ENCODE data around the gene C2CD4D.
"Not testable (repeated sequence)": the region's sequence is repeated elsewhere in the genome, so short reads cannot be mapped to it uniquely, and the experiment has no call there.

The C2CD4D gene

GRCh38 chr1:151839457-151840403, at the start of gene C2CD4D:
C2CD4D (minus strand) TSS chr1:151839820; CDS start chr1:151838989, 831 bp downstream.
- peak in 1 of 2 experiments; percentile 19 for DNase-seq

- DNase-seq = peak in 1 of 2 experiments; percentile 3
Observed at GRCh38 chr1:151888972-151889570, 49.5 kb upstream of the C2CD4D start.

GRCh38 chr1:151887028-151887427, 47.4 kb upstream of the C2CD4D start:
- DNase-seq = no peak

- DNase-seq = no peak
Observed at GRCh38 chr1:151885479-151885878, 45.9 kb upstream of the C2CD4D start.

GRCh38 chr1:151884879-151885278, 45.3 kb upstream of the C2CD4D start:
- DNase-seq = not testable (repeated sequence)

- DNase-seq = not testable (repeated sequence)
Observed at GRCh38 chr1:151884445-151884844, 44.8 kb upstream of the C2CD4D start.

GRCh38 chr1:151883898-151884297, 44.3 kb upstream of the C2CD4D start:
- DNase-seq = not testable (repeated sequence)

- DNase-seq = not testable (repeated sequence)
Observed at GRCh38 chr1:151882918-151883317, 43.3 kb upstream of the C2CD4D start.

- DNase-seq = no peak
Observed at GRCh38 chr1:151882466-151882865, 42.8 kb upstream of the C2CD4D start.

- DNase-seq = peak; percentile 4 to 38
Observed at GRCh38 chr1:151881479-151881878, 41.9 kb upstream of the C2CD4D start.

GRCh38 chr1:151875419-151876097, 35.9 kb upstream of the C2CD4D start:
- DNase-seq = no peak

GRCh38 chr1:151872776-151873175, 33.2 kb upstream of the C2CD4D start:
- not testable (repeated sequence) for DNase-seq

- no peak for DNase-seq
Observed at GRCh38 chr1:151871284-151872030, 31.8 kb upstream of the C2CD4D start.

GRCh38 chr1:151868486-151868885, 28.9 kb upstream of the C2CD4D start:
- no peak for DNase-seq

GRCh38 chr1:151867765-151868411, 28.3 kb upstream of the C2CD4D start:
- DNase-seq = no peak

- no peak for DNase-seq
Observed at GRCh38 chr1:151867321-151867720, 27.7 kb upstream of the C2CD4D start.

GRCh38 chr1:151864411-151864810, 24.8 kb upstream of the C2CD4D start:
- no peak for DNase-seq

- no peak for DNase-seq
Observed at GRCh38 chr1:151862604-151863003, 23.0 kb upstream of the C2CD4D start.

- DNase-seq = no peak
Observed at GRCh38 chr1:151860504-151861187, 21.0 kb upstream of the C2CD4D start.

- DNase-seq = no peak
Observed at GRCh38 chr1:151859891-151860293, 20.3 kb upstream of the C2CD4D start.

GRCh38 chr1:151858886-151859665, 19.5 kb upstream of the C2CD4D start:
- DNase-seq = no peak

Data from NCI-H1930 (cell line).